ACHN (cell line): ENCODE data around the gene ARID1B.

Experiments used
- DNase-seq: peaks from one replicate; pipeline ENCODE4 v3.0.0-alpha.2; 2015
- in situ Hi-C: cut with HindIII; loops from 2 replicates; pipeline ENCODE4 v1.10.0; 2017; ENCODE audit warnings: low sequenced_read_pairs, low pct_ligation_motif_present, low pct_unique_long_range_greater_than_20kb

ARID1B gene

GRCh38 chr6:157172231-157172701, 395.1 kb downstream of the ARID1B start:
- no peak for DNase-seq
- in situ Hi-C loops, result no loop called here

GRCh38 chr6:157172830-157173536, 395.8 kb downstream of the ARID1B start:
- in situ Hi-C loops, result no loop called here
- DNase-seq, result no peak

GRCh38 chr6:157173776-157174175, 396.6 kb downstream of the ARID1B start:
- in situ Hi-C loops, result no loop called here
- DNase-seq, result no peak

GRCh38 chr6:157174731-157175130, 397.6 kb downstream of the ARID1B start:
- in situ Hi-C loops, result no loop called here
- no peak for DNase-seq

- DNase-seq, result no peak
- in situ Hi-C loops, result no loop called here
These were observed 400.7 kb downstream of the ARID1B start for GRCh38 chr6:157177731-157178336.

- in situ Hi-C loops, result no loop called here
- DNase-seq, result no peak
These were observed 404.5 kb downstream of the ARID1B start for GRCh38 chr6:157181649-157182048.

- no peak for DNase-seq
- in situ Hi-C loops, result no loop called here
These were observed 405.5 kb downstream of the ARID1B start for GRCh38 chr6:157182503-157183264.

- in situ Hi-C loops, result no loop called here
- peak; percentile 65 for DNase-seq
These were observed 407.2 kb downstream of the ARID1B start for GRCh38 chr6:157184202-157185015.

- in situ Hi-C loops, result no loop called here
These were observed 408.0 kb downstream of the ARID1B start for GRCh38 chr6:157185171-157185570.

GRCh38 chr6:157185986-157186385, 408.8 kb downstream of the ARID1B start:
- in situ Hi-C loops, result no loop called here
- DNase-seq, result no peak

More at GRCh38 chr6:157185171-157185570, 408.0 kb downstream of the ARID1B start:
- DNase-seq, result no peak

- in situ Hi-C loops, result no loop called here
- no peak for DNase-seq
These were observed 409.6 kb downstream of the ARID1B start for GRCh38 chr6:157186785-157187181.

- no peak for DNase-seq
- in situ Hi-C loops, result no loop called here
These were observed 410.3 kb downstream of the ARID1B start for GRCh38 chr6:157187182-157188083.

GRCh38 chr6:157188213-157188612, 411.0 kb downstream of the ARID1B start:
- DNase-seq, result no peak
- in situ Hi-C loops, result no loop called here

GRCh38 chr6:157193443-157193996, 416.3 kb downstream of the ARID1B start:
- in situ Hi-C loops, result no loop called here
- no peak for DNase-seq

GRCh38 chr6:157194110-157194509, 416.9 kb downstream of the ARID1B start:
- in situ Hi-C loops, result no loop called here
- no peak for DNase-seq

GRCh38 chr6:157194643-157195042, 417.5 kb downstream of the ARID1B start:
- DNase-seq, result no peak
- in situ Hi-C loops, result no loop called here

GRCh38 chr6:157196391-157196790, 419.2 kb downstream of the ARID1B start:
- in situ Hi-C loops, result no loop called here
- no peak for DNase-seq
